GM21619 (cell line): ENCODE measurements around the gene STAT6.

ENCODE experiments used
- ATAC-seq: cut with Tn5 transposase; IDR thresholded peaks from one replicate; pipeline ENCODE4 v1.9.1; 2021; ENCODE audit not compliant: unreplicated experiment

The STAT6 gene

GRCh38 chr12:57146092-57146491 lies 34.9 kb upstream of the STAT6 start:
- ATAC-seq, result no peak

DNA sequence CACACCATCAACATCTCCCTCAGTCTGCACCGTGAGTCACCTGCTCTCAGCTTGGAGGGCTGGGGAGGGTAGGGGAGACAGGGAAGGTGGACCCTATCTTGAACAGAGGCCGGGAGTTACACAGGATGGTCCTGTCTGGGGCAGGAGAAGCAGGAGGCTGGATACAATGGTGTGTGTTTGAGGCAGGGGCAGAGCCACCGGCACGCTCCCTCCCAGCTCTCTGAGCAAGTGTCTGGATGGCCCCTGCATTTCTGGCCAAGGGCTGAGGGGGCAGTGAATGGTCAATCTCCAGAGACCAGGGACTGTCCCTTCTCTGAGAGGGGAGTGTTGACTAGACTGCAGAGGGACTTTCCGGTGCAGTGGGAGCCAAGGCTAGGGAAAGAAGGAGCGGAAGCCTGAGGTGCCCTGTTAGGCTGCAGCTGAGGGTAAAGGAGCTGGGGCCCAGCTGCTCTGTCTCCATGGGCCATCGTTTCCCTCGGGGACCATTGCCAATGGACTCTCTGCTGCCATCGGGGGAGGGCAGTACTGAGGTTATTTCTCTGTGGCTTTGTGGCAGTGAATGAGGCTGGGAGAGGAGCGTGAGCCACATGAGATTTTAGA lies 34.4 kb upstream of the STAT6 start:
- ATAC-seq, result no peak

DNA sequence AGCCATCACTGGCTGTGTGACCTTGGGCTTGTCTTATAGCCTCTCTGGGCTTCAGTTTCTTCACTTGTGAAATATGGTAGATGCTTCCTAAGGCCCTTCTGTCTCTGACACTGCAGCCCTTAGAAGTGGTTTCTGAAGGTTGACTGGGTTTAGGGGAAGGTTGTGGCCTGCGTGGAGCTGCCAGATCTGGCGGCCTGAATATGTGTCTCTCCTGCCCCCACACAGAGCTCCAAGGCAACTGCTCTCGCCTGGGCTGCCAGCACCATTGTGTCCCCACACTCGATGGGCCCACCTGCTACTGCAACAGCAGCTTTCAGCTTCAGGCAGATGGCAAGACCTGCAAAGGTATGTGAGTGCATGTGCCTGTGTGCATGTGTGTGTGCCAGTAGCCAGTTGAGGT lies 32.3 kb upstream of the STAT6 start:
- ATAC-seq, result no peak

- no peak for ATAC-seq
These were observed 31.6 kb upstream of the STAT6 start for GRCh38 chr12:57142727-57143126.

DNA sequence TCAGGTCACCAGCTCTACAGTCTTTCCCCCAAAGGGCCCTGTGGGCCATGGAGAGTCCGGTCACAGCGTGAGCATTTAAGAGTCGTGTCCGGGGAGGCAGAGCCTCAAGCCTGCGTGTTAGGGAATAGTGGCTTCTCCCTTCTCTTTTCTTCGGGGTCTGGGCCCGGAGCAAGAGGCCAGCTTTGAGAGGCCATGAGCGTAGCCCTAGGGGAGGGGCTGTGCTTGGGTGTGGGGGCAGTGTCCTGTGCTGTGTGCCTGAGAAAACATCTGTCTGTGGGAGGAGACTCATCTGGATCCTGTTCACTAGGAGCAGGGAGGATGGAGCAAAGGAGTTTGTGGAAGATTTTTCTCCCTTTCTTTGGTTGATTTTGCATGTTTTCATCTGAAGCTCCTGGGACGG lies 31.0 kb upstream of the STAT6 start:
- ATAC-seq, result no peak

DNA sequence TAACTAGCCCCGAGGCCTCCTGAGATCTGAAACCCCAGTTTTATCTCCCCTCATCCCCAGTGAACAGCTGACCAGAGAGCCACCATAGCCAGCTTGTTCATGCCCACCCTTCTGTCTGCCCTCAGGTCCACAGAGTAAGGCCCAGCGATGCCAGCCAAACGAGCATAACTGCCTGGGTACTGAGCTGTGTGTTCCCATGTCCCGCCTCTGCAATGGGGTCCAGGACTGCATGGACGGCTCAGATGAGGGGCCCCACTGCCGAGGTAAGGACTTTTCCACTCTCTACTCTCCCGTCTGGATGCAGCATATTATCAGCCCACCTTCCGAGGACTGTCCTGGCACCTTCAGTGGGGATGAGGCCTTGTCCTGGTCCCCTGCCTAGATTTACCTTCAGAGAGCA lies 30.1 kb upstream of the STAT6 start:
- ATAC-seq, result no peak

GRCh38 chr12:57139796-57140649 lies 28.9 kb upstream of the STAT6 start:
- ATAC-seq, result no peak

- no peak for ATAC-seq
These were observed 27.5 kb upstream of the STAT6 start for GRCh38 chr12:57138526-57139272.

- no peak for ATAC-seq
These were observed 24.6 kb upstream of the STAT6 start for GRCh38 chr12:57135527-57136326.

DNA sequence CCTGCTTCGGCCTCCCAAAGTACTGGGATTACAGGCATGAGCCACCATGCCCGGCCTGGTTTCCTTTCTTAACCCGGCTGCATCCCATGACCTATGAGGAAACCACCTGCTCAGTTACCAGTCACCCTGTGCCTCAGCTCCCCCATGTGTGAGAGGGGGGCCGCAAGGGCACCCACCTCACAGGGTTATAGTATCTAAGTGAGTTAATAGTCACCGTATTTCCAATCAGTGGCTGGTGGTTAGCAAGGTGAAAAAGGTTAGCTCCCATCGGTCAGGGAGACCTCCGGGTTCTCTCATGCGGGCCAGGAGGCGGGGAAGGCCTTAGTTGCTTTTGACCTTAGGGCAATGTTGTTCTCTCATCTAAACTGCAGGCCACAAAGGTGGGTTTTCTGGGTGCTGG lies 23.8 kb upstream of the STAT6 start:
- ATAC-seq, result no peak

DNA sequence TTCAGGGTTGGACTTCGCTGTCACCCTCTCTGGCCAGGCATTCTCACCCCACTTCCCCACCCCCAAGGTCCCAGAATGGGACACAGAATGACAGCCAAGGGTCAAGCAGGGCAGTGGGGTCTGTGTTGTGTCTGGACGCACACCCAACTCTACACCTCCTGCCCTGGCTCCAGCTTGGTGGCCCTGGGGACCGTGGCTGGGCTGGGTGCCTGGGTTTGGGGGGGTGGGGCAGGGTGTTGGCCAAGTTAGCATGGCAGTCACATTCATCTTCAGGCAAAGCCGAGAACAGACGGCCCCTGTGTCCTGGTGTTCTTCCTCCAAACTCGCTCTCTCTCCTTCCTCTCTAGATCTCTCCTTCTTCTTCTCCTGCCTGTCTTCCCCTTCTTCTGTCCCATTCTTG lies 22.8 kb upstream of the STAT6 start:
- ATAC-seq, result no peak

DNA sequence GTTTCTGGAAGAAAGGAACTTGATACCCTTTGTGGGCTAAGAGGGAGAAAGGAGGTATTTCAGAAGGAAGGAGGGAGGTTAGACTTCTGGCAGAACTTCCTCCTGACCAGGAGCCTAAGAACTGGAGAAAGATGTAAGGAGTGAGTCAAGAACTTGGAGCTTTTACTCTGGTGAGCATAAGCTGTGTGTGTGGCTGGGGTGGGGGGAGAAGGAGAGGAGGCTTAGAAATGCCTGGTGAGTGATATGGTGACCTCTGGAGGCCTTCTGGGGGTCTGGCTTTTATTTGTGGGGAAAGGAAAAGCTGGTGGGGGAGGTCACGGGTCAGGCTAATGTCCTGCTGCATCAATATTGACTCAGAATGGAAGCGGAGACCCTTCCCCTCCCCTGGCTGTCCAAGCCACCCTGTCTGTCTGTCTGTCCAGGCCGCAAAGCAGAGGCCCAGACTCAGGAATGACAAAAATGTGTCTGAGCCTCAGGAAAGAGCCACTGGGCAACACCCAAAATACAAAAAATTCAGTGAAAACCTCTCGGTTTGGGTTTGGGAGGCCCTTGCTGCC lies 21.9 kb upstream of the STAT6 start:
- ATAC-seq, result no peak

GRCh38 chr12:57131896-57132744 lies 21.0 kb upstream of the STAT6 start:
- ATAC-seq, result no peak

- no peak for ATAC-seq
These were observed 19.8 kb upstream of the STAT6 start for GRCh38 chr12:57130941-57131340.

GRCh38 chr12:57129889-57130288 lies 18.7 kb upstream of the STAT6 start:
- no peak for ATAC-seq

- no peak for ATAC-seq
These were observed 18.2 kb upstream of the STAT6 start for GRCh38 chr12:57129321-57129842.

DNA sequence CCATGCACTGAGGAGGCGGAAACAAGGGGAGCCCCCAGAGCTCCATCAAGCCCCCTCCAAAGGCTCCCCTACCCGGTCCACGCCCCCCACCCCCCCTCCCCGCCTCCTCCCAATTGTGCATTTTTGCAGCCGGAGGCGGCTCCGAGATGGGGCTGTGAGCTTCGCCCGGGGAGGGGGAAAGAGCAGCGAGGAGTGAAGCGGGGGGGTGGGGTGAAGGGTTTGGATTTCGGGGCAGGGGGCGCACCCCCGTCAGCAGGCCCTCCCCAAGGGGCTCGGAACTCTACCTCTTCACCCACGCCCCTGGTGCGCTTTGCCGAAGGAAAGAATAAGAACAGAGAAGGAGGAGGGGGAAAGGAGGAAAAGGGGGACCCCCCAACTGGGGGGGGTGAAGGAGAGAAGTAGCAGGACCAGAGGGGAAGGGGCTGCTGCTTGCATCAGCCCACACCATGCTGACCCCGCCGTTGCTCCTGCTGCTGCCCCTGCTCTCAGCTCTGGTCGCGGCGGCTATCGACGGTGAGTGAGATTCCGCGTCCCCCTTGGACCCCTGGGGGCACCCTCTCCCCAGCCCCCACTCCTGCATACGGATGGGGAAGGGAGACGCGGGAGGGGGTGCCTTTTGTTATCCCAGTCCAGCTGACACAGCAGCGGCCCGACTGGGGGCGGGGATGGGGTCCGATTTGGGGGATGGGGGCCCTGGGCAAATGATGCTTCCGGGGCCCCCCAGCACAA lies 17.5 kb upstream of the STAT6 start:
- no peak for ATAC-seq

GRCh38 chr12:57127726-57128518 lies 16.8 kb upstream of the STAT6 start, which contains the start of gene LRP1:
Gene LRP1 (plus strand): TSS chr12:57128483. CDS start chr12:57128965, 482 bp downstream.
- no peak for ATAC-seq
